Ovary (tissue), 9 donors: ENCODE data around the gene UBR3. TPM values are rescaled to one million over a fixed set of nuclear protein-coding genes. Genes with fewer than 3 reads are reported as not detected.

ENCODE experiments used
- DNase-seq, 5 donors: peaks; one replicate each; pipeline ENCODE4 v3.0.0-alpha.2; 2019 to 2020
- H3K27ac ChIP-seq, 2 donors: fragments of 200-600 bp; one replicate each; pipeline versions ENCODE4 v1.5.1 to v1.8.0; 2019 to 2022
- H3K27me3 ChIP-seq: fragments of 200-600 bp; one replicate; pipeline ENCODE4 v1.8.0; 2022
- H3K36me3 ChIP-seq: fragments of 200-600 bp; sonication (generic); one replicate; pipeline ENCODE4 v1.5.1; 2019
- H3K4me1 ChIP-seq: one replicate; pipeline ENCODE4 v1.8.1; 2013; ENCODE audit warnings: mild to moderate bottlenecking, moderate library complexity; ENCODE audit not compliant: insufficient read depth
- H3K4me3 ChIP-seq: fragments of 200-600 bp; sonication (generic); one replicate; pipeline ENCODE4 v1.5.1; 2017
- H3K9me3 ChIP-seq, 2 donors: fragments of 200-600 bp in 1 of 2; sonication (generic) in 1 of 2; one replicate each; pipeline versions ENCODE4 v1.5.1 to v1.8.1; 2013 to 2019; ENCODE audit warnings: mild to moderate bottlenecking in 1 of 2, moderate library complexity in 1 of 2
- CTCF ChIP-seq, 3 donors: fragments of 450-650 bp in 2 of 3; fragments of 200-600 bp in 1 of 3; IDR thresholded peaks; one replicate each; pipeline versions ENCODE4 v1.5.1 to v1.8.0; 2016 to 2022; ENCODE audit warnings: antibody characterized with exemption in 3 of 3, mild to moderate bottlenecking in 1 of 3
- EP300 ChIP-seq: sonication (generic); formaldehyde crosslinking; IDR thresholded peaks from one replicate; pipeline ENCODE4 v1.6.1; 2017; ENCODE audit warnings: antibody characterized with exemption
- POLR2A ChIP-seq: fragments of 450-650 bp; IDR thresholded peaks from one replicate; pipeline ENCODE4 v1.6.1; 2017; ENCODE audit warnings: antibody characterized with exemption, mild to moderate bottlenecking, moderate library complexity
- WGBS, 3 donors: extraction: QIAGEN DNeasy Blood & Tissue Kit in 1 of 3; methylation state at CpG; one replicate each; pipeline versions ENCODE4 v1.1.5 to v1.1.7; 2013 to 2017; 5-methylcytosine and 5-hydroxymethylcytosine counted together
- intact Hi-C, 4 donors: fragments of 100-400 bp; cut with DNase I; formaldehyde crosslinking; loops; one replicate each; pipeline versions ENCODE4 v1.11.0 to v1.15.1; 2022 to 2023
- polyA plus RNA-seq, 2 donors: library from polyadenylated mRNA; stranded (reverse); fragments of 200-250 nt in 1 of 2; fragments of 350-450 nt in 1 of 2; fragmentation: Illumina TruSeq in 1 of 2; extraction: RNeasy Lipid Tissue Mini Kit (QIAGEN cat#74804) in 1 of 2; gene quantifications; one replicate each; pipeline ENCODE4 v1.2.3, GENCODE V29; 2013 to 2014
- total RNA-seq, 7 donors: library from RNA; depleted of rRNA in 2 of 7; stranded (reverse); fragments of >200 nt in 2 of 7; fragmentation: NEBNext Ultra II Directional in 3 of 7; extraction: Animal tissue kit (Norgen Biotek cat#: 25700) in 3 of 7; gene quantifications; one replicate each; pipeline versions ENCODE4 v1.1.0 to v1.2.4, GENCODE V29; 2016 to 2023
- donor health status: DM: no; HTN: no; CAD: no; lungs with moderate emphysema.
- donor health status: DM: no; HTN: no; CAD: no.
- donor health status: Bipolar disorder and iron deficiency.
- donor health status: DM: yes; HTN: yes; CAD: no.
- donor health status: DM: no; HTN: no; CAD: no.
- donor health status: DM: yes; HTN: yes; CAD: no.

UBR3 gene
- total and polyA plus RNA-seq, 9 donors, result 13.6 to 63.4 (median 45.1) TPM

GRCh38 chr2:170092436-170093060 is 265.3 kb downstream of the UBR3 start:
- TF ChIP-seq CTCF (IDR thresholded peaks at IDR 0.05) (no peak), EP300 (no peak), POLR2A (no peak)
- intact Hi-C loops, result no loop called here
- no peaks in the 10 kb centered on the region for H3K36me3 ChIP-seq
- H3K4me3 ChIP-seq, result no peak overlapping the region
- H3K9me3 ChIP-seq, result no peaks in the 10 kb centered on the region
- DNase-seq, result no peak
- no peaks in the 10 kb centered on the region for H3K4me1 ChIP-seq
- 84 to 90% (median 87%) methylated on average over 4 of the region's 4 CpGs for WGBS, 3 donors
- H3K27ac ChIP-seq, result no peak overlapping the region
- H3K27me3 ChIP-seq, result no peaks in the 10 kb centered on the region

DNA sequence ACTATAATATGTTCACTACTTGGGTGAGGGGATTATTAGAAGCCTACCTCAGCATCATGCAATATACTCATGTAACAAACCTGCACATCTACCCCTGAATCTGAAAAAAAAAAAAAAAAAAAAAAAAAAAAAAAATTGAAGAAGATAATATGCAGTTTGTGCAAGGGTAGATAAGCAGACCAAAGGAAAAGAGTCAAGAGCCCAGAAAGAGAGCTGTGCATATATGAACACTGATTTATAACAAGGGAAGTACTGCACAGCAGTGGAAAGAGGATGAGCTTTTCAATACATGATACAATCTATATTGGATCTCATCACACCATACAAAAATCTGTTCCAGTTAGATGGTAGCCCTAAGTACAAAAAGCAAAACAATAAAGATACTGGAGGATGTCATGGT is 268.1 kb downstream of the UBR3 start:
- intact Hi-C loops, result no loop called here
- Histone ChIP-seq H3K9me3 (no peaks in the 10 kb centered on the region), H3K4me1 (no peaks in the 10 kb centered on the region), H3K36me3 (no peaks in the 10 kb centered on the region), H3K27ac (no peak overlapping the region), H3K4me3 (no peak overlapping the region), H3K27me3 (no peaks in the 10 kb centered on the region)
- no peak for DNase-seq
- TF ChIP-seq EP300 (no peak), POLR2A (no peak), CTCF (IDR thresholded peaks at IDR 0.05) (no peak)

DNA sequence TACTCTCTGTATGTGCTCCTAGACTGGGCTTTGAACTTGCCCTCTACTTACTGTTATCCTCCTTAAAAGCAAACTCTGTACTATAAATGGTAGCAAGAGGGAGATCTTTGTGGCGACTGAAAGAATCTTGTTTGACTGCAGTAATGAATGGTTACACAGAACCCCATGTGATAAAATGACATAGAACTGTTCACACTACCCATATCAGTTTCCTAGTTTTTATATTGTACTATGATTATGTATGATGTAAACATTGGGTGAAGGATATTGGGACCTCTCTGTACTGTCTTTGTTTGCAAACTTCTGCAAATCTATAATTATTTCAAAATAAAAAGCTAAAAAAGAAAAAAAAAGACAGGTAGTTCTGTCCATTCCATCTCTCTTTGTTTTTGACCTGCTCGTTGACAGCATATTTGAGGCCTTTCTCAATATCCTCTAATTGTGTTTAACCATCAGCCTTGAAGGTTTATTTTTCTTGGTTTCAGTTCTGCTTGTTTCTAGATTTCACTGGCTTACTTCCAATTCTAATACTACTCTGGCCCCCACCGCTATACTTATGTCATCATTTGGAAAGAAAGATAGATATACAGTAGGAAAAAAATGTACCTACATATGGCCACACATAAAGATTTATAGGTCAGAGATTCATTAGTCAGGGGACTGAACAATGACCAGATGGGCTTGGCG is 271.5 kb downstream of the UBR3 start:
- no peak for DNase-seq
- Histone ChIP-seq H3K36me3 (no peaks in the 10 kb centered on the region), H3K27ac (no peak overlapping the region), H3K27me3 (no peaks in the 10 kb centered on the region), H3K4me3 (no peak overlapping the region), H3K9me3 (no peaks in the 10 kb centered on the region), H3K4me1 (no peaks in the 10 kb centered on the region)
- intact Hi-C loops, result no loop called here
- 76 to 82% (median 76%) methylated on average over 4 of the region's 4 CpGs for whole genome bisulfite sequencing, 3 donors
- no peak for TF ChIP-seq EP300
- no peak for TF ChIP-seq CTCF (IDR thresholded peaks at IDR 0.05)
- no peak for TF ChIP-seq POLR2A

DNA sequence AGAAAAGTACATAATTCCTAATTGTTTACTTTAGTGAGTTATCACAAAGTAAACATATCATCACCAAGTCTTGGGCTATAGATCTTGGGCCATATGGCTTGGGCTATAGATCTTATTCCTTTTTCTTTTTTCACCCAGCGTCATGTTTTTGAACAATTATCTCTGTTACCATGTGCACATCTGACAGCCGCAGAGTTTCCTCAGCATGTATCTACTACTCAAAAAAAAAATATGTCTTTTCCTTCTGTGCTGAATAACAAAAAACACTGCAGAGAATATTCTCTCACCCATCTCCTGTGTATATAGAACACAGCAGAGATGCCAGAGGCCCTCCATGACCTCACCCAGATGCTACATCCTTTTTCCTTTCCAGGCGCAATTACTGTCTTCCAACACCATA is 274.5 kb downstream of the UBR3 start:
- Histone ChIP-seq H3K9me3 (no peaks in the 10 kb centered on the region), H3K27me3 (no peaks in the 10 kb centered on the region), H3K4me3 (no peak overlapping the region), H3K4me1 (no peaks in the 10 kb centered on the region), H3K27ac (no peak overlapping the region), H3K36me3 (no peaks in the 10 kb centered on the region)
- TF ChIP-seq EP300 (no peak), POLR2A (no peak), CTCF (IDR thresholded peaks at IDR 0.05) (no peak)
- DNase-seq, result no peak
- intact Hi-C loops, result no loop called here
- WGBS, 3 donors, result 18 to 36% (median 24%) methylated on average over 3 of the region's 3 CpGs
